HepG2 (cell line): ENCODE data around the gene VPS4A. TPM values are rescaled to one million over a fixed set of nuclear protein-coding genes. Genes with fewer than 3 reads are reported as not detected.

Experiments
- ARNTL ChIP-seq: sonication (generic); formaldehyde crosslinking; IDR thresholded peaks from 2 replicates; pipeline ENCODE4 v1.4.0; 2020; ENCODE audit warnings: mild to moderate bottlenecking, missing genetic modification reagents
- CREB1 ChIP-seq, 2 experiments: fragments of 450-650 bp in 1 of 2; IDR thresholded peaks; 2 replicates each; pipeline ENCODE4 v1.6.1; 2016 to 2017; ENCODE audit warnings: control low read depth in 1 of 2, mild to moderate bottlenecking in 1 of 2, missing compliant biosample characterization in 1 of 2, missing genetic modification characterization in 1 of 2
- CREM ChIP-seq, 2 experiments: sonication (generic) in 1 of 2; formaldehyde crosslinking in 1 of 2; IDR thresholded peaks; 2 replicates each; pipeline versions ENCODE4 v1.4.0 to v1.6.1; 2016 to 2020; ENCODE audit warnings: antibody characterized with exemption in 1 of 2, mild to moderate bottlenecking in 1 of 2, missing genetic modification reagents in 1 of 2
- HNF4G ChIP-seq, 2 experiments: sonication (generic) in 1 of 2; formaldehyde crosslinking in 1 of 2; IDR thresholded peaks; 2 replicates each; pipeline versions ENCODE4 v1.4.0 to v1.6.1; 2011 to 2020; ENCODE audit warnings: borderline replicate concordance in 2 of 2, low read depth in 2 of 2, mild to moderate bottlenecking in 2 of 2, low read length in 1 of 2, missing genetic modification reagents in 1 of 2, moderate library complexity in 1 of 2
- KDM1A ChIP-seq: IDR thresholded peaks from 2 replicates; pipeline ENCODE4 v1.6.1; 2016; ENCODE audit warnings: missing compliant biosample characterization
- MAFF ChIP-seq: IDR thresholded peaks from 2 replicates; pipeline ENCODE4 v1.6.1; 2011; ENCODE audit warnings: low read depth, low read length, improper control_type of control experiment
- MTA1 ChIP-seq: sonication (generic); formaldehyde crosslinking; IDR thresholded peaks from 2 replicates; pipeline ENCODE4 v1.4.0; 2020; ENCODE audit warnings: missing genetic modification reagents, mild to moderate bottlenecking, borderline replicate concordance
- TMF1 ChIP-seq: sonication (generic); formaldehyde crosslinking; IDR thresholded peaks from 2 replicates; pipeline ENCODE4 v1.8.1; 2022; ENCODE audit warnings: low read depth, missing genetic modification reagents
- YY1 ChIP-seq: IDR thresholded peaks from 2 replicates; pipeline ENCODE4 v1.6.1; 2011; ENCODE audit warnings: low read length, low read depth, moderate library complexity, mild to moderate bottlenecking; ENCODE audit not compliant: insufficient read depth, insufficient replicate concordance
- ZNF180 ChIP-seq: sonication (generic); formaldehyde crosslinking; IDR thresholded peaks from 2 replicates; pipeline ENCODE4 v1.4.0; 2020; ENCODE audit warnings: low read depth, missing genetic modification reagents, borderline replicate concordance
- ZNF7 ChIP-seq: IDR thresholded peaks from 2 replicates; pipeline ENCODE4 v1.6.1; 2016; ENCODE audit warnings: missing biosample characterization, missing genetic modification reagents
- polyA plus RNA-seq, 8 experiments: library from polyadenylated mRNA; depleted of rRNA in 3 of 8; stranded (reverse) in 7 of 8; unstranded in 1 of 8; fragments of >200 nt; fragmentation: Illumina TruSeq in 4 of 8; extraction: Trizol in 4 of 8; gene quantifications; 2 replicates each; pipeline versions ENCODE4 v1.2.1 to v1.2.3, GENCODE V29; 2011 to 2016; ENCODE audit warnings: low read depth in 4 of 8, missing spikeins in 1 of 8, mixed read lengths in 1 of 8; ENCODE audit not compliant: insufficient read depth in 1 of 8
- total RNA-seq, 5 experiments: library from RNA; depleted of rRNA; stranded (reverse); fragments of >200 nt; fragmentation: Illumina TruSeq; extraction: Trizol; gene quantifications; 2 replicates each; pipeline ENCODE4 v1.2.3, GENCODE V29; 2016; ENCODE audit warnings: low read depth in 1 of 5
- TF ChIP-seq, protein P1 (sequence below): sonication (generic); formaldehyde crosslinking; IDR thresholded peaks from 2 replicates; pipeline ENCODE4 v1.4.0; 2020; ENCODE audit warnings: missing genetic modification reagents
- TF ChIP-seq, protein P2 (sequence below): sonication (generic); formaldehyde crosslinking; IDR thresholded peaks from one replicate; pipeline ENCODE4 v1.5.1; 2020; ENCODE audit warnings: mild to moderate bottlenecking, missing genetic modification reagents; ENCODE audit errors: not compliant biosample characterization
- TF ChIP-seq, protein P3 (sequence below): sonication (generic); formaldehyde crosslinking; IDR thresholded peaks from 2 replicates; pipeline ENCODE4 v1.4.0; 2020; ENCODE audit warnings: mild to moderate bottlenecking, missing genetic modification reagents
- TF ChIP-seq, protein P4 (sequence below): sonication (generic); formaldehyde crosslinking; IDR thresholded peaks from 2 replicates; pipeline ENCODE4 v1.4.0; 2020; ENCODE audit warnings: missing genetic modification reagents

VPS4A gene
- total and polyA plus RNA-seq, 2 of the 13 experiments (the other 11 are each of a cell fraction or from before 2014, with no cell fraction given), result 13.2 to 27.9 TPM

DNA sequence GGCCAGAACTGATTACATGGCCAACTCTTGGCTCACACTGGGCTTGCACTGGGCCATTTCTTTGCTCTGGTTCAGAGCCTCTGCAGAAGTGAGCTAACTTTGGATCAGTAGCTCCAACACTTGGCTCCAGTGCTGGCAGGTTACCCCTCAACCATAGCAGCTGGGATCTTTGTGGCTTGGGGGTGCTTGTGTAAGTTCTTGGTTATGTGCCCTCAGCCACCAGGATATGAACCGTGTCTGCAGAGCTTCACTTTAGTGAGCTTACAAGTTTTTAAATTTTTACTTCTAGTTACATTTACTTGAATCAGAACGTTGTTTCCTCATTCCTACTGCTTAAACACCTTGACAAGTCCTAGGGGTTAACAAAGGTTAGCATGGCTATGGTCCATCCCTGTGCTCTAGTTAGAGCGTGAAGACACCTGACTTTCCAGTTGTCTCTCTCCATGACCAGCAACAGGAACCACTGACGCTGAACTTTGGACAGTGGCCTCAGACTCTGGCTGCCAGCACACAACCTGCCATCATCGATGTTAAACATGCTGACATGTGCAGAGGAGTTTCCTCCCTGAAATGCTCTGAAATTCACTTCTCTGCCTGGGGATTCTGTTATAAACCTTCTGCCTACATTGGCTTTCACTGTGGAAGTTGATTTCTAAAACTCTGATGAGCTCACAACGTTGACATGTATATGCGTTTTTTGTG lies 15.2 kb downstream of the VPS4A start (continued):
- TF ChIP-seq ARNTL (CRISPR knock-in tag), result peak; percentile 50; the same call in 1 of the 2 replicates
- TF ChIP-seq MTA1 (CRISPR knock-in tag), result no peak
- no peak for TF ChIP-seq TMF1 (CRISPR knock-in tag)
- TF ChIP-seq CREB1 (IDR thresholded peaks at IDR 0.05), result peak; percentile 61
- TF ChIP-seq CREB1 (CRISPR knock-in tag; IDR thresholded peaks at IDR 0.05), result no peak
- TF ChIP-seq MAFF, result peak; percentile 88
- TF ChIP-seq, protein P1, sequence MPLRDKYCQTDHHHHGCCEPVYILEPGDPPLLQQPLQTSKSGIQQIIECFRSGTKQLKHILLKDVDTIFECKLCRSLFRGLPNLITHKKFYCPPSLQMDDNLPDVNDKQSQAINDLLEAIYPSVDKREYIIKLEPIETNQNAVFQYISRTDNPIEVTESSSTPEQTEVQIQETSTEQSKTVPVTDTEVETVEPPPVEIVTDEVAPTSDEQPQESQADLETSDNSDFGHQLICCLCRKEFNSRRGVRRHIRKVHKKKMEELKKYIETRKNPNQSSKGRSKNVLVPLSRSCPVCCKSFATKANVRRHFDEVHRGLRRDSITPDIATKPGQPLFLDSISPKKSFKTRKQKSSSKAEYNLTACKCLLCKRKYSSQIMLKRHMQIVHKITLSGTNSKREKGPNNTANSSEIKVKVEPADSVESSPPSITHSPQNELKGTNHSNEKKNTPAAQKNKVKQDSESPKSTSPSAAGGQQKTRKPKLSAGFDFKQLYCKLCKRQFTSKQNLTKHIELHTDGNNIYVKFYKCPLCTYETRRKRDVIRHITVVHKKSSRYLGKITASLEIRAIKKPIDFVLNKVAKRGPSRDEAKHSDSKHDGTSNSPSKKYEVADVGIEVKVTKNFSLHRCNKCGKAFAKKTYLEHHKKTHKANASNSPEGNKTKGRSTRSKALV (CRISPR knock-in tag), result peak; percentile 44; the same call in 1 of the 2 replicates
- TF ChIP-seq ZNF180, result no peak
- TF ChIP-seq, protein P2, sequence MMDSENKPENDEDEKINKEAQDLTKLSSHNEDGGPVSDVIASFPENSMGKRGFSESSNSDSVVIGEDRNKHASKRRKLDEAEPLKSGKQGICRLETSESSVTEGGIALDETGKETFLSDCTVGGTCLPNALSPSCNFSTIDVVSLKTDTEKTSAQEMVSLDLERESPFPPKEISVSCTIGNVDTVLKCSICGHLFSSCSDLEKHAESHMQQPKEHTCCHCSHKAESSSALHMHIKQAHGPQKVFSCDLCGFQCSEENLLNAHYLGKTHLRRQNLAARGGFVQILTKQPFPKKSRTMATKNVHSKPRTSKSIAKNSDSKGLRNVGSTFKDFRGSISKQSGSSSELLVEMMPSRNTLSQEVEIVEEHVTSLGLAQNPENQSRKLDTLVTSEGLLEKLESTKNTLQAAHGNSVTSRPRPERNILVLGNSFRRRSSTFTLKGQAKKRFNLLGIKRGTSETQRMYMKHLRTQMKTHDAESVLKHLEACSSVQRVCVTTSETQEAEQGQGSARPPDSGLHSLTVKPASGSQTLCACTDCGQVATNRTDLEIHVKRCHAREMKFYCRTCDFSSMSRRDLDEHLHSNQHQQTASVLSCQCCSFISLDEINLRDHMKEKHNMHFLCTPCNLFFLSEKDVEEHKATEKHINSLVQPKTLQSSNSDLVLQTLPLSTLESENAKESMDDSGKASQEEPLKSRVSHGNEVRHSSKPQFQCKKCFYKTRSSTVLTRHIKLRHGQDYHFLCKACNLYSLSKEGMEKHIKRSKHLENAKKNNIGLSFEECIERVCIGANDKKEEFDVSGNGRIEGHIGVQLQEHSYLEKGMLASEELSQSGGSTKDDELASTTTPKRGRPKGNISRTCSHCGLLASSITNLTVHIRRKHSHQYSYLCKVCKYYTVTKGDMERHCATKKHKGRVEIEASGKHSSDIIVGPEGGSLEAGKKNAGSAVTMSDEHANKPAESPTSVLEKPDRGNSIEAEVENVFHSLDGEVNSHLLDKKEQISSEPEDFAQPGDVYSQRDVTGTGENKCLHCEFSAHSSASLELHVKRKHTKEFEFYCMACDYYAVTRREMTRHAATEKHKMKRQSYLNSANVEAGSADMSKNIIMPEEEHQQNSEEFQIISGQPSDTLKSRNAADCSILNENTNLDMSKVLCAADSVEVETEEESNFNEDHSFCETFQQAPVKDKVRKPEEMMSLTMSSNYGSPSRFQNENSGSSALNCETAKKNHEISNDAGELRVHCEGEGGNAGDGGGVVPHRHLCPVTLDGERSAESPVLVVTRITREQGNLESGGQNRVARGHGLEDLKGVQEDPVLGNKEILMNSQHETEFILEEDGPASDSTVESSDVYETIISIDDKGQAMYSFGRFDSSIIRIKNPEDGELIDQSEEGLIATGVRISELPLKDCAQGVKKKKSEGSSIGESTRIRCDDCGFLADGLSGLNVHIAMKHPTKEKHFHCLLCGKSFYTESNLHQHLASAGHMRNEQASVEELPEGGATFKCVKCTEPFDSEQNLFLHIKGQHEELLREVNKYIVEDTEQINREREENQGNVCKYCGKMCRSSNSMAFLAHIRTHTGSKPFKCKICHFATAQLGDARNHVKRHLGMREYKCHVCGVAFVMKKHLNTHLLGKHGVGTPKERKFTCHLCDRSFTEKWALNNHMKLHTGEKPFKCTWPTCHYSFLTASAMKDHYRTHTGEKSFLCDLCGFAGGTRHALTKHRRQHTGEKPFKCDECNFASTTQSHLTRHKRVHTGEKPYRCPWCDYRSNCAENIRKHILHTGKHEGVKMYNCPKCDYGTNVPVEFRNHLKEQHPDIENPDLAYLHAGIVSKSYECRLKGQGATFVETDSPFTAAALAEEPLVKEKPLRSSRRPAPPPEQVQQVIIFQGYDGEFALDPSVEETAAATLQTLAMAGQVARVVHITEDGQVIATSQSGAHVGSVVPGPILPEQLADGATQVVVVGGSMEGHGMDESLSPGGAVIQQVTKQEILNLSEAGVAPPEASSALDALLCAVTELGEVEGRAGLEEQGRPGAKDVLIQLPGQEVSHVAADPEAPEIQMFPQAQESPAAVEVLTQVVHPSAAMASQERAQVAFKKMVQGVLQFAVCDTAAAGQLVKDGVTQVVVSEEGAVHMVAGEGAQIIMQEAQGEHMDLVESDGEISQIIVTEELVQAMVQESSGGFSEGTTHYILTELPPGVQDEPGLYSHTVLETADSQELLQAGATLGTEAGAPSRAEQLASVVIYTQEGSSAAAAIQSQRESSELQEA (CRISPR knock-in tag), result peak; percentile 48
- peak; percentile 58 for TF ChIP-seq YY1
- TF ChIP-seq KDM1A (CRISPR knock-in tag), result no peak
- TF ChIP-seq, protein P3, sequence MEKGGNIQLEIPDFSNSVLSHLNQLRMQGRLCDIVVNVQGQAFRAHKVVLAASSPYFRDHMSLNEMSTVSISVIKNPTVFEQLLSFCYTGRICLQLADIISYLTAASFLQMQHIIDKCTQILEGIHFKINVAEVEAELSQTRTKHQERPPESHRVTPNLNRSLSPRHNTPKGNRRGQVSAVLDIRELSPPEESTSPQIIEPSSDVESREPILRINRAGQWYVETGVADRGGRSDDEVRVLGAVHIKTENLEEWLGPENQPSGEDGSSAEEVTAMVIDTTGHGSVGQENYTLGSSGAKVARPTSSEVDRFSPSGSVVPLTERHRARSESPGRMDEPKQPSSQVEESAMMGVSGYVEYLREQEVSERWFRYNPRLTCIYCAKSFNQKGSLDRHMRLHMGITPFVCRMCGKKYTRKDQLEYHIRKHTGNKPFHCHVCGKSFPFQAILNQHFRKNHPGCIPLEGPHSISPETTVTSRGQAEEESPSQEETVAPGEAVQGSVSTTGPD (CRISPR knock-in tag), result no peak
- no peak for TF ChIP-seq ZNF7 (CRISPR knock-in tag)
- no peak for TF ChIP-seq CREM (IDR thresholded peaks at IDR 0.05)
- no peak for TF ChIP-seq CREM (CRISPR knock-in tag; IDR thresholded peaks at IDR 0.05)
- TF ChIP-seq, protein P4, sequence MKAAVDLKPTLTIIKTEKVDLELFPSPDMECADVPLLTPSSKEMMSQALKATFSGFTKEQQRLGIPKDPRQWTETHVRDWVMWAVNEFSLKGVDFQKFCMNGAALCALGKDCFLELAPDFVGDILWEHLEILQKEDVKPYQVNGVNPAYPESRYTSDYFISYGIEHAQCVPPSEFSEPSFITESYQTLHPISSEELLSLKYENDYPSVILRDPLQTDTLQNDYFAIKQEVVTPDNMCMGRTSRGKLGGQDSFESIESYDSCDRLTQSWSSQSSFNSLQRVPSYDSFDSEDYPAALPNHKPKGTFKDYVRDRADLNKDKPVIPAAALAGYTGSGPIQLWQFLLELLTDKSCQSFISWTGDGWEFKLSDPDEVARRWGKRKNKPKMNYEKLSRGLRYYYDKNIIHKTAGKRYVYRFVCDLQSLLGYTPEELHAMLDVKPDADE, result no peak
- peak; percentile 92 for TF ChIP-seq HNF4G (IDR thresholded peaks at IDR 0.05; ENCODE audit: borderline replicate concordance, low read depth, low read length)
- peak; percentile 92; the same call in 1 of the 2 replicates for TF ChIP-seq HNF4G (CRISPR knock-in tag; IDR thresholded peaks at IDR 0.05; ENCODE audit: borderline replicate concordance, low read depth)
